K562 (cell line): ENCODE results near the gene MTMR3. TPM values are rescaled to one million over a fixed set of nuclear protein-coding genes. Genes with fewer than 3 reads are reported as not detected.

ENCODE experiments used
- ATAC-seq: fragments of 200-7000 bp; cut with Tn5 transposase; 3 replicates; pipeline ENCODE4 v1.9.1; 2020; ENCODE audit warnings: moderate library complexity
- BruUV-seq: library from RNA; stranded (reverse); fragments of 400-500 nt; replicated peaks from 2 replicates; lab custom pipeline; 2021; lab: Mats Ljungman, UMichigan
- CTCF ChIA-PET: fragments of 300-600 bp; formaldehyde crosslinking; extraction: SDS; loops from one replicate; lab custom pipeline; 2021; ENCODE audit warnings: low intra/inter-chr PET ratio; lab: Yijun Ruan, JAX
- POLR2A ChIA-PET: fragments of 300-600, 350-650 bp; sonication (Branson Sonifier 250); formaldehyde crosslinking; extraction: SDS; loops from one replicate; lab custom pipeline; 2021; ENCODE audit warnings: antibody characterized with exemption, inconsistent platforms; lab: Yijun Ruan, JAX
- DNase-seq, 4 experiments: peaks; one replicate each; pipeline versions ENCODE4 v3.0.0 to v3.0.0-alpha.2; 2011 to 2018; ENCODE audit warnings: low spot score in 3 of 4, mixed read lengths in 3 of 4; ENCODE audit errors: extremely low read depth in 1 of 4
- FAIRE-seq: peaks from 2 replicates; lab custom pipeline; 2011; peaks lifted over from hg19 to GRCh38; lab: Jason Lieb, UNC
- H2AFZ ChIP-seq: 2 replicates; pipeline ENCODE4 v1.6.0; 2011; ENCODE audit warnings: low read depth, low read length, control low read depth, inconsistent platforms
- H3K27ac ChIP-seq: fragments of 200-600 bp; 3 replicates; pipeline ENCODE4 v1.8.0; 2011; ENCODE audit warnings: low read depth, mild to moderate bottlenecking, control low read depth, inconsistent platforms, low read length, moderate library complexity, mixed read lengths; ENCODE audit errors: extremely low read depth
- H3K27me3 ChIP-seq, 2 experiments: fragments of 300-600 bp in 1 of 2; 2 replicates in 1 of 2; 3 replicates in 1 of 2; pipeline versions ENCODE4 v1.6.0 to v1.8.0; 2011; ENCODE audit warnings: inconsistent platforms in 2 of 2, low read length in 2 of 2, mild to moderate bottlenecking in 1 of 2, mixed read lengths in 1 of 2, moderate library complexity in 1 of 2; ENCODE audit not compliant: control insufficient read depth in 2 of 2, insufficient read depth in 2 of 2
- H3K36me3 ChIP-seq: fragments of 300-600 bp; 3 replicates; pipeline ENCODE4 v1.8.0; 2011; ENCODE audit warnings: mild to moderate bottlenecking, low read length, inconsistent platforms; ENCODE audit not compliant: control insufficient read depth, insufficient read depth
- H3K4me1 ChIP-seq, 2 experiments: fragments of 200-600 bp in 1 of 2; replicated peaks in 1 of 2; 2 replicates in 1 of 2; 3 replicates in 1 of 2; pipeline versions ENCODE4 v1.5.1 to v1.8.0; 2011; ENCODE audit warnings: inconsistent platforms in 2 of 2, low read length in 2 of 2, mild to moderate bottlenecking in 1 of 2, mixed read lengths in 1 of 2, moderate library complexity in 1 of 2; ENCODE audit not compliant: control insufficient read depth in 2 of 2, insufficient read depth in 2 of 2
- H3K4me2 ChIP-seq: 2 replicates; pipeline ENCODE4 v1.6.1; 2011; ENCODE audit warnings: low read length, control low read depth, inconsistent platforms, mixed read lengths; ENCODE audit not compliant: insufficient read depth
- H3K4me3 ChIP-seq: fragments of 200-600 bp; sonication (generic), shearing (Covaris generic); 2 replicates; pipeline ENCODE4 v1.5.1; 2016; ENCODE audit warnings: control low read depth, inconsistent platforms
- H3K79me2 ChIP-seq: fragments of 200-600 bp; 3 replicates; pipeline ENCODE4 v1.8.0; 2011; ENCODE audit warnings: low read length, inconsistent platforms; ENCODE audit not compliant: control insufficient read depth, insufficient read depth
- H3K9ac ChIP-seq, 2 experiments: 2 replicates each; pipeline versions ENCODE4 v1.6.0 to v1.6.1; 2011; ENCODE audit warnings: low read depth in 2 of 2, low read length in 2 of 2, control low read depth in 1 of 2, inconsistent platforms in 1 of 2, mild to moderate bottlenecking in 1 of 2, mixed read lengths in 1 of 2; ENCODE audit not compliant: insufficient read depth in 1 of 2
- H3K9me1 ChIP-seq: one replicate; pipeline ENCODE4 v1.6.0; 2011; ENCODE audit warnings: inconsistent platforms, mild to moderate bottlenecking, low read length, moderate library complexity; ENCODE audit not compliant: control insufficient read depth, insufficient read depth
- H3K9me3 ChIP-seq: replicated peaks from 2 replicates; pipeline ENCODE4 v1.5.1; 2011; ENCODE audit warnings: low read depth, low read length, inconsistent platforms; ENCODE audit not compliant: control insufficient read depth, insufficient read depth
- H4K20me1 ChIP-seq: replicated peaks from 2 replicates; pipeline ENCODE4 v1.6.1; 2011; ENCODE audit warnings: low read length, inconsistent platforms, mixed read lengths; ENCODE audit not compliant: control insufficient read depth, insufficient read depth
- BRCA1 ChIP-seq, 2 experiments: fragments of 450-650 bp in 1 of 2; sonication (generic) in 1 of 2; formaldehyde crosslinking in 1 of 2; IDR thresholded peaks; 2 replicates each; pipeline versions ENCODE4 v1.5.0 to v1.6.1; 2017 to 2020; ENCODE audit warnings: mild to moderate bottlenecking in 1 of 2, missing genetic modification reagents in 1 of 2
- HNRNPH1 ChIP-seq: fragments of 200-400 bp; formaldehyde crosslinking; optimal IDR thresholded peaks from 2 replicates; pipeline ENCODE3; 2017; ENCODE audit warnings: low read depth, mild to moderate bottlenecking, low read length, moderate library complexity
- KLF16 ChIP-seq: IDR thresholded peaks from 2 replicates; pipeline ENCODE4 v1.6.1; 2016; ENCODE audit warnings: antibody characterized with exemption
- MAFG ChIP-seq: fragments of 450-650 bp; conservative IDR thresholded peaks from 2 replicates; pipeline ENCODE4 v1.6.1; 2016; ENCODE audit warnings: missing genetic modification characterization, missing compliant biosample characterization
- ZNF253 ChIP-seq: fragments of 250-450 bp; sonication (Bioruptor Pico); conservative IDR thresholded peaks from 2 replicates; pipeline ENCODE4 v1.6.1; 2021; ENCODE audit warnings: mild to moderate bottlenecking
- ZNF347 ChIP-seq: fragments of 450-650 bp; formaldehyde crosslinking; IDR thresholded peaks from 2 replicates; pipeline ENCODE4 v1.4.0; 2020; ENCODE audit warnings: low read depth, mild to moderate bottlenecking, moderate library complexity
- WGBS: fragments of 100-300 bp; shearing (Covaris generic); methylation state at CpG from one replicate; pipeline ENCODE4 v1.1.6; 2016; ENCODE audit warnings: low coverage, mixed read lengths; ENCODE audit not compliant: insufficient coverage; ENCODE audit errors: missing lambda C conversion rate; 5-methylcytosine and 5-hydroxymethylcytosine counted together
- in situ Hi-C: fragments of 300-500 bp; cut with MboI; formaldehyde crosslinking; loops from 4 replicates; pipeline ENCODE4 v1.15.0; 2018; ENCODE audit warnings: inconsistent platforms, mixed read lengths
- intact Hi-C: fragments of 100-400 bp; cut with micrococcal nuclease; formaldehyde crosslinking; loops from 2 replicates; pipeline ENCODE4 v1.14.2; 2022
- polyA plus RNA-seq, 8 experiments: library from polyadenylated mRNA; depleted of rRNA in 4 of 8; stranded (reverse) in 5 of 8; unstranded in 3 of 8; fragments of >200 nt; fragmentation: Nextera tagmentation in 2 of 8; fragmentation: Illumina TruSeq in 1 of 8; extraction: Ambion mirVana in 2 of 8; extraction: Trizol in 1 of 8; gene quantifications; 2 replicates each; pipeline versions ENCODE4 v1.2.1 to v1.2.3, GENCODE V29; 2011 to 2014; ENCODE audit warnings: inconsistent platforms in 1 of 8, missing spikeins in 1 of 8
- total RNA-seq, 7 experiments: library from RNA; depleted of rRNA in 6 of 7; stranded (reverse); fragments of >200 nt in 6 of 7; fragmentation: Illumina TruSeq in 2 of 7; extraction: Trizol in 2 of 7; gene quantifications; 2 replicates each; pipeline versions ENCODE4 v1.2.1 to v1.2.3, GENCODE V29; 2011 to 2021; ENCODE audit warnings: low replicate concordance in 1 of 7

The MTMR3 gene
- total and polyA plus RNA-seq, 9 of the 15 experiments (the other 6 are each of a cell fraction or from before 2014, with no cell fraction given): 1.6 to 13.7 (median 7.9) TPM

GRCh38 chr22:30038219-30038618 is 155.2 kb downstream of the MTMR3 start:
- no peak for FAIRE-seq
- Histone ChIP-seq H3K27ac (no peak overlapping the region), H3K9me3 (no peaks in the 10 kb centered on the region), H2AFZ (no peak overlapping the region), H3K9ac (no peak overlapping the region), H3K9me1 (no peaks in the 10 kb centered on the region), H3K36me3 (no peaks in the 10 kb centered on the region), H3K4me2 (no peak overlapping the region), H3K4me1 (no peaks in the 10 kb centered on the region; a peak in 1 of 5 replicates), H4K20me1 (no peaks in the 10 kb centered on the region; the same call in 1 of the 2 replicates), H3K79me2 (no peaks in the 10 kb centered on the region), H3K27me3 (peaks cover 7 to 29% of the 10 kb centered on the region in 2 experiments; a peak in 4 of 5 replicates), H3K4me3 (no peak overlapping the region)
- TF ChIP-seq ZNF347 (CRISPR knock-in tag) (no peak), HNRNPH1 (no peak), KLF16 (no peak), MAFG (tag) (no peak), ZNF253 (CRISPR knock-in tag) (no peak), BRCA1 (IDR thresholded peaks at IDR 0.05) (no peak), BRCA1 (CRISPR knock-in tag; IDR thresholded peaks at IDR 0.05) (no peak)
- intact Hi-C loops (no loop called here), in situ Hi-C loops (no loop called here)
- POLR2A ChIA-PET: no interaction called here
- no peak for DNase-seq
- no peak for ATAC-seq
- no TSS peak for BruUV-seq
- 19% methylated on average over 3 of the region's 3 CpGs for WGBS
- CTCF ChIA-PET: no interaction called here
